HCT116 (cell line): ENCODE results near the gene SERTAD1. TPM values are rescaled to one million over a fixed set of nuclear protein-coding genes. Genes with fewer than 3 reads are reported as not detected.
A peak's percentile ranks its signal among the peaks of the same experiment; 100 is the strongest.

ENCODE experiments used
- ATAC-seq: fragments of 200-7000 bp; cut with Tn5 transposase; 2 replicates; pipeline ENCODE4 v1.9.1; 2020; ENCODE audit warnings: mild to moderate bottlenecking, moderate library complexity
- BruUV-seq: library from RNA; stranded (reverse); fragments of 400-500 nt; replicated peaks from 2 replicates; lab custom pipeline; 2021; lab: Mats Ljungman, UMichigan
- CTCF ChIA-PET: fragments of 300-600 bp; sonication (Branson Sonifier 250); formaldehyde crosslinking; loops from one replicate; lab custom pipeline; 2021; ENCODE audit warnings: antibody characterized with exemption; lab: Charles Lee
- POLR2A ChIA-PET: fragments of 300-600, 350-600 bp; sonication (Branson Sonifier 250); formaldehyde crosslinking; loops from one replicate; lab custom pipeline; 2021; ENCODE audit warnings: antibody characterized with exemption; lab: Charles Lee
- RAD21 ChIA-PET, 2 experiments: fragments of 300-600 bp; sonication (Branson Sonifier 250); formaldehyde crosslinking; loops; one replicate each; lab custom pipeline; 2023; ENCODE audit warnings: low total read pairs in 2 of 2; ENCODE audit not compliant: uncharacterized antibody in 2 of 2, unreplicated experiment in 2 of 2, low non-redundant PET in 1 of 2; lab: Charles Lee
- DNase-seq: peaks from one replicate; pipeline ENCODE4 v3.0.0-alpha.2; 2010; ENCODE audit warnings: low read depth, low spot score
- H2AFZ ChIP-seq: fragments of 200-600 bp; shearing (Covaris generic), sonication (generic); 2 replicates; pipeline ENCODE4 v1.6.1; 2017; ENCODE audit warnings: low read depth, mixed run types, mixed read lengths, antibody characterized with exemption, low read length; ENCODE audit not compliant: poor library complexity, severe bottlenecking
- H3K27ac ChIP-seq: 2 replicates; pipeline ENCODE4 v1.5.1; 2012; ENCODE audit warnings: low read depth, low read length
- H3K27me3 ChIP-seq: fragments of 200-600 bp; sonication (generic); 2 replicates; pipeline ENCODE4 v1.6.1; 2016; ENCODE audit warnings: mixed run types, low read length, mixed read lengths; ENCODE audit not compliant: insufficient read depth
- H3K36me3 ChIP-seq, 2 experiments: fragments of 200-500 bp in 1 of 2; fragments of 200-600 bp in 1 of 2; sonication (Bioruptor generic) in 1 of 2; sonication (generic) in 1 of 2; 2 replicates each; pipeline versions ENCODE4 v1.5.1 to v1.6.1; 2014 to 2016; ENCODE audit warnings: low read length in 2 of 2, inconsistent platforms in 1 of 2, mixed read lengths in 1 of 2, mixed run types in 1 of 2; ENCODE audit not compliant: insufficient read depth in 2 of 2, control insufficient read depth in 1 of 2
- H3K4me1 ChIP-seq, 2 experiments: fragments of 200-600 bp in 1 of 2; sonication (generic) in 1 of 2; 2 replicates each; pipeline versions ENCODE4 v1.5.1 to v1.6.1; 2012 to 2017; ENCODE audit warnings: low read length in 2 of 2, inconsistent platforms in 1 of 2, mild to moderate bottlenecking in 1 of 2, mixed read lengths in 1 of 2, mixed run types in 1 of 2, moderate library complexity in 1 of 2; ENCODE audit not compliant: insufficient read depth in 2 of 2, control insufficient read depth in 1 of 2
- H3K4me2 ChIP-seq: fragments of 200-600 bp; sonication (generic); 2 replicates; pipeline ENCODE4 v1.6.1; 2017; ENCODE audit warnings: mixed run types, low read length, mixed read lengths
- H3K4me3 ChIP-seq, 2 experiments: fragments of 200-600 bp in 1 of 2; sonication (generic) in 1 of 2; replicated peaks in 1 of 2; 2 replicates each; pipeline ENCODE4 v1.5.1; 2011 to 2016; ENCODE audit warnings: low read length in 2 of 2, control low read depth in 1 of 2, low read depth in 1 of 2, mild to moderate bottlenecking in 1 of 2, mixed read lengths in 1 of 2, mixed run types in 1 of 2
- H3K79me2 ChIP-seq: fragments of 200-600 bp; sonication (generic); 2 replicates; pipeline ENCODE4 v1.6.1; 2017; ENCODE audit warnings: mild to moderate bottlenecking, mixed run types, low read length, moderate library complexity, mixed read lengths; ENCODE audit not compliant: insufficient read depth
- H3K9ac ChIP-seq: fragments of 200-600 bp; sonication (generic); 2 replicates; pipeline ENCODE4 v1.6.1; 2016; ENCODE audit warnings: low read length, mixed read lengths
- H3K9me2 ChIP-seq: fragments of 200-600 bp; sonication (generic), shearing (Covaris generic); 2 replicates; pipeline ENCODE4 v1.6.1; 2017; ENCODE audit warnings: mixed run types, mild to moderate bottlenecking, moderate library complexity; ENCODE audit not compliant: insufficient read depth
- H3K9me3 ChIP-seq, 2 experiments: fragments of 200-500 bp in 1 of 2; fragments of 200-600 bp in 1 of 2; sonication (Bioruptor generic) in 1 of 2; sonication (generic) in 1 of 2; 2 replicates each; pipeline ENCODE4 v1.6.1; 2014 to 2017; ENCODE audit warnings: low read length in 2 of 2, mixed read lengths in 2 of 2, inconsistent platforms in 1 of 2, low read depth in 1 of 2, mild to moderate bottlenecking in 1 of 2, mixed run types in 1 of 2, moderate library complexity in 1 of 2; ENCODE audit not compliant: control insufficient read depth in 1 of 2, insufficient read depth in 1 of 2
- H4K20me1 ChIP-seq: fragments of 200-600 bp; sonication (generic), shearing (Covaris generic); 2 replicates; pipeline ENCODE4 v1.6.1; 2017; ENCODE audit warnings: mixed run types, mild to moderate bottlenecking, moderate library complexity; ENCODE audit not compliant: insufficient read depth
- CEBPB ChIP-seq: IDR thresholded peaks from 2 replicates; pipeline ENCODE4 v1.6.1; 2012; ENCODE audit warnings: low read depth
- EZH2 ChIP-seq: fragments of 200-600 bp; sonication (generic); IDR thresholded peaks from 2 replicates; pipeline ENCODE4 v1.6.1; 2017; ENCODE audit warnings: antibody characterized with exemption, mixed run types
- EZH2phosphoT487 ChIP-seq: fragments of 200-600 bp; IDR thresholded peaks from 2 replicates; pipeline ENCODE4 v1.6.1; 2018; ENCODE audit warnings: antibody characterized with exemption, borderline replicate concordance
- FOSL1 ChIP-seq: IDR thresholded peaks from 2 replicates; pipeline ENCODE4 v1.6.1; 2012; ENCODE audit warnings: low read depth
- POLR2A ChIP-seq: IDR thresholded peaks from 2 replicates; pipeline ENCODE4 v1.7.0; 2011; ENCODE audit warnings: borderline replicate concordance; ENCODE audit not compliant: insufficient read depth, insufficient read length; ENCODE audit errors: extremely low read depth
- POLR2AphosphoS5 ChIP-seq: IDR thresholded peaks from 2 replicates; pipeline ENCODE4 v1.6.1; 2011; ENCODE audit warnings: mild to moderate bottlenecking, low read depth, low read length, moderate library complexity
- SIN3A ChIP-seq: IDR thresholded peaks from 2 replicates; pipeline ENCODE4 v1.6.1; 2012; ENCODE audit warnings: low read depth
- SRF ChIP-seq: IDR thresholded peaks from 2 replicates; pipeline ENCODE4 v1.6.1; 2012; ENCODE audit warnings: low read depth
- TCF7L2 ChIP-seq: IDR thresholded peaks from 2 replicates; pipeline ENCODE4 v1.7.0; 2011; ENCODE audit warnings: borderline replicate concordance, inconsistent platforms; ENCODE audit not compliant: insufficient read depth, insufficient read length; ENCODE audit errors: extremely low read depth
- YY1 ChIP-seq: IDR thresholded peaks from 2 replicates; pipeline ENCODE4 v1.6.1; 2011; ENCODE audit warnings: low read length, low read depth, moderate library complexity, mild to moderate bottlenecking; ENCODE audit not compliant: insufficient replicate concordance; ENCODE audit errors: extremely low read depth
- ZFX ChIP-seq: fragments of 450-650 bp; IDR thresholded peaks from 2 replicates; pipeline ENCODE4 v1.6.1; 2017
- ZNF274 ChIP-seq: fragments of 200-500 bp; sonication (Bioruptor generic); IDR thresholded peaks from 2 replicates; pipeline ENCODE4 v1.6.1; 2014; ENCODE audit warnings: mild to moderate bottlenecking, low read depth, low read length, inconsistent platforms
- intact Hi-C: fragments of 100-400 bp; cut with micrococcal nuclease; formaldehyde crosslinking; loops from 2 replicates; pipeline ENCODE4 v1.10.0; 2022
- total RNA-seq: library from RNA; stranded (reverse); gene quantifications from one replicate; pipeline ENCODE4 v1.2.1, GENCODE V29; 2021; ENCODE audit not compliant: unreplicated experiment
- TF ChIP-seq, protein P1 (sequence below), 3 experiments: fragments of 200-600 bp in 1 of 3; sonication (generic) in 1 of 3; IDR thresholded peaks in 2 of 3; conservative IDR thresholded peaks in 1 of 3; 2 replicates each; pipeline ENCODE4 v1.5.1; 2012 to 2017; ENCODE audit warnings: low read depth in 2 of 3, low read length in 2 of 3, antibody characterized with exemption in 1 of 3, borderline replicate concordance in 1 of 3, control low read depth in 1 of 3, mild to moderate bottlenecking in 1 of 3, mixed read lengths in 1 of 3, mixed run types in 1 of 3, moderate library complexity in 1 of 3; ENCODE audit not compliant: insufficient read depth in 1 of 3
- TF ChIP-seq, protein P2 (sequence below): IDR thresholded peaks from 2 replicates; pipeline ENCODE4 v1.6.1; 2012

SERTAD1 gene
- total RNA-seq, 1 experiment from 2014 or later: 30.3 TPM

DNA sequence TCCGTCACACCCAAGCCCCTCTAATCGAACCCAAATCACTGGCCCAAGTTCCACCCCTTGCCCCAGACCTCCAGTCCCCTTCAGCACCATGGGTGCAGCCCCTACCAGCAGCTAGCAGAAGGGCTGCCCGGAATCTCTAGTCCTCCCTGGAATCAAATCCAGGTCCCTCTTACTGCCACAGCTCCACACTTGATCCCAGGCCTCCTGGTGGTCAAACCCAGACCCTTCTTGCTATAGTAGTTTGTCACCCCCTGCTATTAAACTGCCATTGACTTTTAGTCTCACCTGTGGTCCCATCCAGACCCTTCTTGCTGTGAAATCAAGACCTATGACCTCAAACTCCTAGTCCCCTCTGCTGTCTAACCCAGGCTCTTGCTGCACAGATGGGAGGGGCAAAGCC is 44.5 kb downstream of the SERTAD1 start:
- Histone ChIP-seq H3K27ac (no peak overlapping the region), H2AFZ (no peak overlapping the region), H3K9me3 (no peaks in the 10 kb centered on the region), H3K4me2 (no peak overlapping the region), H3K4me3 (no peak overlapping the region), H3K4me1 (no peaks in the 10 kb centered on the region), H4K20me1 (no peaks in the 10 kb centered on the region), H3K27me3 (no peaks in the 10 kb centered on the region), H3K9ac (no peak overlapping the region), H3K9me2 (no peaks in the 10 kb centered on the region), H3K36me3 (no peaks in the 10 kb centered on the region), H3K79me2 (no peaks in the 10 kb centered on the region)
- TF ChIP-seq, protein P1, sequence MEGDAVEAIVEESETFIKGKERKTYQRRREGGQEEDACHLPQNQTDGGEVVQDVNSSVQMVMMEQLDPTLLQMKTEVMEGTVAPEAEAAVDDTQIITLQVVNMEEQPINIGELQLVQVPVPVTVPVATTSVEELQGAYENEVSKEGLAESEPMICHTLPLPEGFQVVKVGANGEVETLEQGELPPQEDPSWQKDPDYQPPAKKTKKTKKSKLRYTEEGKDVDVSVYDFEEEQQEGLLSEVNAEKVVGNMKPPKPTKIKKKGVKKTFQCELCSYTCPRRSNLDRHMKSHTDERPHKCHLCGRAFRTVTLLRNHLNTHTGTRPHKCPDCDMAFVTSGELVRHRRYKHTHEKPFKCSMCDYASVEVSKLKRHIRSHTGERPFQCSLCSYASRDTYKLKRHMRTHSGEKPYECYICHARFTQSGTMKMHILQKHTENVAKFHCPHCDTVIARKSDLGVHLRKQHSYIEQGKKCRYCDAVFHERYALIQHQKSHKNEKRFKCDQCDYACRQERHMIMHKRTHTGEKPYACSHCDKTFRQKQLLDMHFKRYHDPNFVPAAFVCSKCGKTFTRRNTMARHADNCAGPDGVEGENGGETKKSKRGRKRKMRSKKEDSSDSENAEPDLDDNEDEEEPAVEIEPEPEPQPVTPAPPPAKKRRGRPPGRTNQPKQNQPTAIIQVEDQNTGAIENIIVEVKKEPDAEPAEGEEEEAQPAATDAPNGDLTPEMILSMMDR (IDR thresholded peaks at IDR 0.05 in 2 of 3, conservative IDR thresholded peaks at IDR 0.05 in 1 of 3; ENCODE audit: borderline replicate concordance in 1 of 3, insufficient read depth in 1 of 3, low read depth in 2 of 3, low read length in 2 of 3): peak in 2 of 3 experiments; percentile 15 to 31; a peak in 3 of 6 replicates
- TF ChIP-seq ZNF274: no peak
- no peak for TF ChIP-seq YY1
- DNase-seq: no peak
- ChIA-PET RAD21 (no interaction called here), POLR2A (no interaction called here), CTCF (no interaction called here)
- intact Hi-C loops: no loop called here
- peak; percentile 42; the same call in 1 of the 2 replicates for ATAC-seq
- BruUV-seq: no TSS peak

DNA sequence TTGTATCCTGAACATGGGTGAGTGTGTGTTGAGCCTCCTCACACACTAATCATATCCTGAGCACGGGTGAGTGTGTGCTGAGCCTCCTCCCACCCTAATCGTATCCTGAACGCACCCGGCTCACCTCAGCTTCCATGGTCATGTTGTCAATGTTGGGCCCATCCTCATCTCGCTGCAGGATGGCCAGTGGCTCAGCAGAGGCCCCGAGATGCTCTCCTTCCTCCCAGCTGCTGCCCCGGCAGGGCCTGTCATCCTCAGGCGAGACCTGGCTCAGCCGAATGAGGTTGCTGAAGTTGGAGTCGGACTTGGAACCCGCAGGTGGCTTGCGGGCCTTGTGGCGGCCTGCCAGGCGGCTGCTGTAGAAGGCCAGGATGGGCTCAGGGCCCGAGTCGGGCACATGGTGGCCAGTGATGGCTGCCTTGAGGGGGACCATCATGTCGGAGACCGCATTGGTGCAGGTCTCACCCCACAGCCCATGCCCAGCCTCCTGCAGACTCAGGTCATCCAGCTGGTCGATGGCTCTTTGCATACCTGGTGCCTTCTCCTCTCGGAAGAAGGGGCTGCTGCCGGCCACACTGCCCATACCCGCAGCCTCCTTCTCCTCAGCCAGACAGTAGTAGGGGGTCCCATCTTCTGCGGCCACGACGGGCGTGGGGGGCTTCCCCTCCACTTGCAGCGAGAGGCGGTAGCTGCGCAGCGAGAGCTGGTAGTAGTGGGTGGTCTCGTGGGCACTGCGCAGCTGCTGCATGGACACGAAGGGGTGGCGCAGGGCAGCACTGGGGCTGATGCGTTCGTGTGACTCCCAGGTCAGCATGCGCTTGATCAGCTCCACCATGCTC is 45.4 kb downstream of the SERTAD1 start:
- BruUV-seq: no TSS peak
- no peaks in the 10 kb centered on the region for H3K9me2 ChIP-seq
- H3K9me3 ChIP-seq: no peaks in the 10 kb centered on the region
- no peak for ATAC-seq
- no peaks in the 10 kb centered on the region; a peak in 1 of 4 replicates for H3K36me3 ChIP-seq
- H4K20me1 ChIP-seq: no peaks in the 10 kb centered on the region
- H2AFZ ChIP-seq: no peak overlapping the region
- intact Hi-C loops: no loop called here
- ChIA-PET CTCF (no interaction called here), RAD21 (no interaction called here), POLR2A (no interaction called here)
- H3K79me2 ChIP-seq: no peaks in the 10 kb centered on the region
- no peak overlapping the region for H3K4me2 ChIP-seq
- no peak overlapping the region for H3K9ac ChIP-seq
- no peak overlapping the region for H3K4me3 ChIP-seq
- no peaks in the 10 kb centered on the region for H3K4me1 ChIP-seq
- no peak overlapping the region for H3K27ac ChIP-seq
- no peaks in the 10 kb centered on the region for H3K27me3 ChIP-seq
- no peak for DNase-seq
- TF ChIP-seq ZFX: no peak
- no peak for TF ChIP-seq FOSL1
- TF ChIP-seq SIN3A: no peak
- TF ChIP-seq, protein P2, sequence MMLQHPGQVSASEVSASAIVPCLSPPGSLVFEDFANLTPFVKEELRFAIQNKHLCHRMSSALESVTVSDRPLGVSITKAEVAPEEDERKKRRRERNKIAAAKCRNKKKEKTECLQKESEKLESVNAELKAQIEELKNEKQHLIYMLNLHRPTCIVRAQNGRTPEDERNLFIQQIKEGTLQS: no peak
- no peak for TF ChIP-seq EZH2phosphoT487
- TF ChIP-seq POLR2A: no peak
- TF ChIP-seq TCF7L2: no peak
- TF ChIP-seq POLR2AphosphoS5: no peak
- TF ChIP-seq, protein P1 (IDR thresholded peaks at IDR 0.05 in 2 of 3, conservative IDR thresholded peaks at IDR 0.05 in 1 of 3; ENCODE audit: borderline replicate concordance in 1 of 3, insufficient read depth in 1 of 3, low read depth in 2 of 3, low read length in 2 of 3): no peak
- no peak for TF ChIP-seq ZNF274
- TF ChIP-seq CEBPB: no peak
- TF ChIP-seq EZH2: no peak
- TF ChIP-seq YY1: no peak
- no peak for TF ChIP-seq SRF
